ENCODE results near the gene LGR5.

LGR5 gene

DNA sequence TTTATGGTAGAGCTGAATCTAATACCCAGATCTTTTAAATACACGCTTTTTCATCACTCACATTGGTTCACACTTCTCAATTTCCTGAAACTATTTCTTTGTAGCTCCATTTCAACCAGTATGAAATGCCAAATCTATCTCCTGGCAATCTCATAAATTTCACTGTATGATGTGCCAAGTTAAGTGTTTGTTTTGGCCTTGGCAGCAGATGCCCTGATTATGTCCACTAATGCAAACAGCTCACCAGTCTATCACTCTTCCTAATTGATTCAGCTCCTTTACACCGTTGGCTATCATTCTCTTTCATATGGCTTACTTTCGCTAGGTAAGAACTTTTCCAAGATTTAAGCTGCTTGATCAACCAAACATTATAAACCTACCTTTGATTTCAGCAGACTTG is 165.4 kb downstream of the LGR5 start:
- DNase-seq, result no peak

DNA sequence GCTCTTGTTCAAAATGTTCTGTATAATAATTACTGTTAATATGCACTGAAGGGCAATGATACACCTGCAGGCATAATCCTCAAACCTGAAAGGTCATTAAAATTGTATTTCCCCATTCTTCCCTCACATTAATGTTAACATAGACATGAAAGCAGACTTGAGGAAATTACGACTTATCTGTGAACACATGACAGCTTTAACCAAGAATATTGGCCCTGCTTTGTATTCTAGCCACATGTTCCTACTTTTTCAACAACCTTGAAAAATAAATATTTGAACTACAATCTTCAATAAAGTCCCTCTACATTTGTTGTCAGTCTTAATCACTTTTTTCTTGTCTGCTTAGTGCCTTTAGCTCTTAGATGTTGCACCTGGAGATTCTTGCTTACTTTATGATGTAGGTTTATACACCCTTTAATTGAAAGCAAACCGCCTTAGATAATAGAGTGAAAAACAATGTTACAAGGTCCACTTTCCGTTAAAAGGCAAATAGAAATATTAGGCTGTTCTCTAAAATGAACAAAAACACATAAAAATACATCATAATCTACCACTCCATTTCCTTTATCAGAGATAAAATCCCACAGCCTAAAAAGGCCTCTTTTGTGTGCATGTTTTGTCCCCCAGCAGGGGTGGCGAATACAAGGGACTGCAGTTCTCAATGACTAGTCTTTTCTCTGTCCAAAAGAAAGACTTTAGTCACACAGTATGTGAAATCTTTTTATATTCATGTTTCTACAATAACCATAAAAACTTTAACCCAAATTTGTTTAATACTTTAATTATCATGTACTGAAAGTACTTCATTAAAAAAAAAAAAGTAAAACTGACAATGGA is 168.1 kb downstream of the LGR5 start:
- no peak for DNase-seq

- no peak for DNase-seq
Observed at GRCh38 chr12:71610031-71610795, 170.6 kb downstream of the LGR5 start.

DNA sequence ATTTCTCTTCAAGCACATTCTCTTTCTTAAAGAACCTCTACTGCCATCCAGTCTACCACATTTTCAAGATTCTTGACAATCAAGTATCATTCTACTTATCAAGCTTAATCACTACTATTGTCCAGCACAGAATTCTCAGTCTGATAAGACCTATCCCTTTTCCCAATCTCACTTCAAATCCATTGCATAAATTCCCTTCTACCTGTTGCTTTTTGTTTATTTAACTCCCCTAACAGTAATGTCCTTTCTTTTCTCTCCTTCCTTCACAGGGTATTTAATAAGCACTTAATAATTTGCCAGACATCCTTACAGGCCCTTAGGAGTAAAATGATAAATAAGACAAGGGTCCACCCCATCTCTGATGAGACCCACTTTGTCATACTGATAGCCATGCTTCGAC is 182.3 kb downstream of the LGR5 start:
- DNase-seq, result no peak

GRCh38 chr12:71625476-71625875 is 185.9 kb downstream of the LGR5 start:
- DNase-seq, result no peak

- DNase-seq, result no peak
Observed at GRCh38 chr12:71626098-71626497, 186.5 kb downstream of the LGR5 start.

GRCh38 chr12:71626768-71627167 is 187.2 kb downstream of the LGR5 start:
- DNase-seq, result no peak

DNA sequence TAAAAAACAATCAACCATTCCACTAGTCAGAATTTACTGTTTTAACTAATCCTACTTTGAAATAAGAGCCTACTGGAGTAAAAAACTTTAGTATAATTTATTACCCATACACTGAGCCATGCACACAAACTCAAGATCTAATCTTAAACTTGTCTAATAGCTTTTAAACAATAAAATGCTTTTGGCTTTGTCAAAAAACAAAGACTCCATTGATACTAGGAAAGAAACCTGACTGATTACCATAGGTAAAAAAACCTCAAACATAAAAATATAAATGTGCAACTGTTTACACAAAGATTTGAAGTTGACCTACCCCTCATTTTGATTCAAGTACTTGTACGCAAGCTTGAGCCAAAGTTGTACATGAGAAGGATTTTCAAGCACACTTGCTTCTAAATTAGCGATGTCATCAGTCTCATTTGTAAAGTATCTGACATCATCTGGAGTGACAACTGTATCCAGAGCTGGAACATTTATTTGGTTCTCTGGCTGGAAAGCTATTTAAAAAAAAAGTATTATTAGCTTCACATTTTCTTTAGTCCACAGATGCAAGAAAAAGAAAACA is 187.9 kb downstream of the LGR5 start:
- DNase-seq, result no peak

Measured in islet precursor cell (in vitro differentiated cells).